ENCODE measurements around the gene ACSM2B.
"Not testable (repeated sequence)": the region's sequence is repeated elsewhere in the genome, so short reads cannot be mapped to it uniquely, and the experiment has no call there.

The ACSM2B gene

DNA sequence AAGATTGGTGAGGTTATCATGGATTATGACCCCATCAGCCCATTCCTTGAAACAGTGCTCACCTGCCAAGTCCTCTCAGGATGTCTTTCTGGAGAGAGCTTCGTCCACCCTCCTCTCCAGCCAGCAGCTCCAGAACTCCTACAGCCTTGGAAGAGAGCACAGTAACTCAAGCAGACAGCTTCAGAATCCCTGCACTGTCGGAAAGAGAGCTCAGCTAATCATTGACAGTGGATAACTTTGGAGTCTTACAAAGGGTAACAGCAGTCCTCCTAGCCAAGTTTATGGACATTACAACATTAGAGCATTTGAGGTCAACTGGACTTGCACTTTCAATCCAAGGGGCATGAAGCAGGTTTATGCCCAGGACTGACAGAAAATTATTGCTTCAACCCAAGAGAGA is at the start of gene ACSM2B:
Gene ACSM2B, minus strand, starts transcription at position 223 of the 400 bp plus-strand sequence. CDS start 11,522 bp downstream, outside the sequence.
- not testable (repeated sequence) for FAIRE-seq

DNA sequence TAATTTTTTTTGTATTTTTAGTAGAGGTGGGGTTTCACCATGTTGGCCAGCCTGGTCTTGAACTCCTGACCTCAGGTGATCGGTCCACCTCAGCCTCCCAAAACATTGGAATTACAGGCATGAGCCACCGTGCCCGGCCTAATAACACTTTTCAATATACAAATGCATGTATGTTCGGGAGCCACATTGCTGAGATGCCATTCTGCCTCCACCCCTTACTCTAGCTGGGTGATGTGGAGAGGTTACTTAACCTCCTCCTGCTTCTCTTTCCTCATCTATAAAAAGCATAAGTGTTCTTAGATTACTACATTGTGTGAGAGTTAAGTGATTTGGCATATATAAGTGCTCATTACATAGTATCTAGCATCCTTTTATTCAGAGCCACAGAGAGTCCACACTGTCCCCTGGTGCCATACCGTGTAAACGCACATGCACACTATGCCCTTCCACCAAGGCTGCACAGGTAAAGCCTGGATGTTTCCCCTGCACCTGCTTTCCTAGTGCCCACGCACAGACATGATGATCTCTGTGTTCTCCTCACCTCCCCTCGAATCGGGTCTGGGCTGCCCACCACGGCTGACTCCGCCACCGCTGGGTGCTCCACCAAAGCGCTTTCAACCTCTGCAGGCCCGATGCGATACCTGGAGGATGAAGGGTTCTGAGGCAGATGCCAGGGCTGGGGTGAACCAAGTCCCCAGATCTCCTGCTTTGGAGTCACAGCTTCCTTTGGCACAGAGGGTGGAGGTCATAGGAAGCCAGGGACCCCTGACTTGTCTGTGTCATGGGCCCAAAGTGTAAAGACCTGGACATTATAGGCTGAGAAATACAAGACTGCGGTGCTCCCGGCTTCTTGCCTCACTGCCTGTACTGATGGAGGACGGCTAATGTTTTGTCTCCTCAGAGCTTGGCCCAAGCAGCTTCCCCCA is 49.0 kb upstream of the ACSM2B start:
- DNase-seq (ENCODE audit: insufficient read length, low spot score) (no peak), FAIRE-seq (no peak)

More for the DNA sequence above, at the start of gene ACSM2B:
- DNase-seq (ENCODE audit: insufficient read length, low spot score) = not testable (repeated sequence)

GRCh38 chr16:20624205-20624604 is 48.0 kb upstream of the ACSM2B start:
- FAIRE-seq = no peak

GRCh38 chr16:20622498-20622870 is 46.3 kb upstream of the ACSM2B start:
- DNase-seq (ENCODE audit: insufficient read length, low spot score) (no peak), FAIRE-seq (no peak)

More at GRCh38 chr16:20624205-20624604, 48.0 kb upstream of the ACSM2B start:
- no peak for DNase-seq (ENCODE audit: insufficient read length, low spot score)

DNA sequence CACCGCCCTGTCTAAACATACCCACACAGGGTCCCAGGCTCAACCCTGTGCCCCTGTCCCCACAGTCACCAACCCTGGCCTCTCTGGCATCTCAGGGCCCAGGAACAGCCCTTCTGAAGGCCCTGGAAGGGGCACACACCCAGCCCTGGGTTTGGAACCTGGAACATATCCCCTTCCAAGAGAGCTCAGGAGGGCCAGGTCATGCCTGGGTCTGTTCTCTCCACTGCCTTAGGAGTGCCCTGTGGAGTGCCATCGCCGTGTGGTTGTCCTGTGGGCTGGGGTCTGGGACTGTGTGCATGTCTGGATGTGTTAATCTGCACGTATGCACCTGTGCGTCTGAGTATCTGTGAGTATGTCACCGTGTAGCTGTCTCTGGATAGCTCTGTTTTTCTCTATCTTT is 45.2 kb upstream of the ACSM2B start:
- FAIRE-seq = no peak
- no peak for DNase-seq (ENCODE audit: insufficient read length, low spot score)

DNA sequence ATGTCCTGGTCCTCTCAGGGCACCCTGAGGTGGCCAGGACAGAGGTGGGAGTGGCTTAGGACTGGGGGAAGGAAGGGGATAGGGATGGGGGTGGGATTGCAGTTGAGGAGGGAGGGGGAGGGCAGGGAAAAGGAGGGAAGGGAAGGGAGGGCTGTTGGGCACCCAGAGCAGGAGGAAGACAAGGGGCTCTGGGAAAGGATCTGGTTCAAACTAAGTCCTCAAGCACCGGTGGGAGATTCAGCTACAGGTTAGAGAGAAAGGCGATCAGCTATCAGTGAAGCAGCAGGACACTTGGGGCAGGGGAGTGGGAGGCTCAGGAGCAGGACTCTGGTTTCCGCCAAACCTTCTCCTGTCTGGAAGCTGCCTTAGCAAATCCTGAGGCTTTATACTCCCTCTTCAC is 44.6 kb upstream of the ACSM2B start:
- DNase-seq (ENCODE audit: insufficient read length, low spot score) = no peak
- no peak for FAIRE-seq

DNA sequence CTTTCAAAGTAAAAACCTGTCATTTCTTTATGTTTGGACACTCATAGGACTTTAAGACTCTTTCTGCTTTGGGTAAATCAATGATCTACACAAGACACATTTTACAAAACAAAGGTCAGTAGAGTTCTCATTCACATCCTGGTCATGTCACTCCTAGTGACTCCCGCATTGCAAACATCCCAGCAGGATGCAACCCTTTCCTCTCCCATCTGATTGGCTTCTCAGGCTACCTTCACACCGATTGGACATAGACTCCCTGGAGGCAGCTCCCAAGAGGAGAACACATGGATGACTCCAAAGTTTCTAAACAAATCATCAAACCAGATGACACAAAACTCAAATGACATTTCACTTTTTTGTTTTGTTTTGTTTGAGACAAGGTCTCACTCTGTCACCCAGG is 43.8 kb upstream of the ACSM2B start:
- FAIRE-seq = no peak
- DNase-seq (ENCODE audit: insufficient read length, low spot score) = no peak

DNA sequence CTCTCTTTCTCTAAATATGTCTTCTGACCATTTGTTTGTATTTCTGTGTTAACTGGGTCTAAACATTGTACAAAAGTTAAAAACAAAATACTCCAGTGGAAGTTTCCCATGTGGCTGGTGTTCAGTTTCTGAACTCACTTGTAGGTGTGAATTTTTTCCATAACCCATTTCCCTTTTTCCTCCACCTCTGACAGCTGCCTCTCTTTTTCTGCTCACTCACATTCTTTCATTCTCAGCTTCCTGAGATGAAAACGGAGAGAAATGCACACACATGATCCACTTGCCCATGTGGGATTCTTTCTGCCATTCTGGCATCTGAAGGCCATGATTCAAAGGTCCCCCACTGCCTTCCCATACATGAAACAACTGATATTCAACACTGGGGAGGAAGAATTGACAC is 41.1 kb upstream of the ACSM2B start:
- FAIRE-seq (no peak), DNase-seq (ENCODE audit: insufficient read length, low spot score) (no peak)

- DNase-seq (ENCODE audit: insufficient read length, low spot score) (no peak), FAIRE-seq (no peak)
Measured at GRCh38 chr16:20614186-20615141, 38.3 kb upstream of the ACSM2B start.

- DNase-seq (ENCODE audit: insufficient read length, low spot score) = no peak
- no peak for FAIRE-seq
Measured at GRCh38 chr16:20613481-20614185, 37.5 kb upstream of the ACSM2B start.

DNA sequence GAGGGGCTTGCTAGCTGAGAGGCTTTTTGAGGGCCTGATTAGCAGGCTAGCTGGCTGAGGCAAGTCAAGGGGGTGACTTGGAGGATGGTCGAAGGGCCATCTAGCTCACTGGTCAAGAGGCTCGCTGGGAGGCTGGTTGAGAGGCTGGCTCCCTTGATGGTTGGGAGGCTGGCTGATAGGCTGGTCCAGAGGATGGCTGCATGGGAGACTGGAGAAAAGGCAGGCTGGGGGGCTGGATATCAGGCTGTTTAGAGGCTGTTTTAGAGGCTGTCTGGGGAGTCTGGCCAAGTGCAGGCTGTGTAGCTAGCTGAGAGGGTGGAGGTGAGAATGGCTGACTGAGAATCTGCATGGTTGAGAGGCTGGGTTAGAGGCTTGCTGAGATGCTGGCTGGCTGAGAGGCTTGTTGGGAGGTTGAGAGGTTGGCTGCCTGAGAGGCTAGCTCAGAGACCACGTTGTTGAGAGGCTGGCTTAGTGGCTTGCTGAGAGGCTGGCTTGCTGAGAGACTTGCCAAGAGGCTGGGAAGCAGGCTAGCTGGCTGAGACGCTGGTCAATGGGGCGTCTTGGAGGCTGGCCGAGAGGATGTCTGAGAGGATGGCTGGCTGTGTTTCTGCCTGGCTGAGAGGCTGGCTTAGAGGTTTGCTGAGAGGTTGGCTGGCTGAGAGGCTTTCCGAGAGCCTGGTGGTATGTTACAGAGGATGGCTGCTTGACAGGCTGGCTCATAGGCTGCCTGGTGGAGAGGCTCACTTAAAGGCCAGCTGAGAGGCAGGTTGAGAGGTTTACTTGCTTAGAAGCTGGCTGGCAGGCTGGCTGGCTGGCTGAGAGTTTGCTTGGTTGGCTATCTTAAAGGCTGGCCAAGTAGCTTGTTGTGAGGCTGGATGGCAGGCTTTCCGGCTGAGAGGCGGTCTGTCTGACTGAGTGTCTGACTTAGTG is 36.6 kb upstream of the ACSM2B start:
- DNase-seq (ENCODE audit: insufficient read length, low spot score) (no peak), FAIRE-seq (no peak)

- DNase-seq (ENCODE audit: insufficient read length, low spot score) (no peak), FAIRE-seq (no peak)
Measured at GRCh38 chr16:20611975-20612481, 35.9 kb upstream of the ACSM2B start.

- no peak for FAIRE-seq
- no peak for DNase-seq (ENCODE audit: insufficient read length, low spot score)
Measured at GRCh38 chr16:20611350-20611902, 35.3 kb upstream of the ACSM2B start.

DNA sequence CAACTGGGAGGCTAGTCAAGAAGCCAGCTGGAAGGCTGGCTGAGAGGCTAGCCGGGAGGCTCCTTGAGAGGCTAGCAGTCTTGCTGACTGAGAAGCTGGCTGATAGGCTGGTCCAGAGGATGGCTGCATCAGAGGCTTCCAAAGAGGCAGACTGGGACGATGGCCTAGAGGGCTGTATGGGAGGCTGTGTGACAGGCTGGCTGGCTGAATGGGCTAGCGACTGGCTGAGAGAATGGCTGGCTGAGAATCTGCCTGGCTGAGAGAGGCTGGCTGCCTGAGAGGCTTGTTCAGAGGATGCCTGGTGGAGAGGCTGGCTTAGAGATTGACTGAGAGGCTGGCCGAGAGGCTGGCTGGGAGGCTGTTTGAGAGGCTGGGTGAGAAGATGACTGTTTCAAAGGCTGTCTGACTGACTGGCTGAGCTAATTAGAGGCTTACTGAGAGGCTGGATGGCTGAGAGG is 34.8 kb upstream of the ACSM2B start:
- no peak for DNase-seq (ENCODE audit: insufficient read length, low spot score)
- FAIRE-seq = no peak

GRCh38 chr16:20610211-20610891 is 34.2 kb upstream of the ACSM2B start:
- no peak for DNase-seq (ENCODE audit: insufficient read length, low spot score)

GRCh38 chr16:20602205-20602604 is 26.0 kb upstream of the ACSM2B start:
- FAIRE-seq; DNase-seq (ENCODE audit: insufficient read length, low spot score): not testable (repeated sequence)

More at GRCh38 chr16:20610211-20610891, 34.2 kb upstream of the ACSM2B start:
- no peak for FAIRE-seq

DNA sequence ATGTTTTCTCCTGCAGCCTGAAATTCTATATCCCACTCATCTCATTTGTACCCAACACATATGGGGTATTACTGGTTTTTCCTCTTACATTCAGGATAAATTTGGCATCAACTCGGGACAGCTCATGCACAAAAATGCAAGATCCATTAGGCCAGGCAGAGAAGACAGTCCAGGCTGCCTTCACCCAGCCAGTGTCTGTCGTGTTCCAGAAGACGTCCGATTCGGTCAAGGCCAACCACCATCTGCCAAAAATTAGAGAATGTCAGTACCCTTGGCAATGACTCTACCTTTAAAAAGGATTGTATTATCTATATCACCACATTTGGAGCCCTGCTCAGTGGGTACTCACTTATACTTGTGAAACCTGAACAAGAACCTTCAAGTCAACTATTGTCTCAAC is 23.3 kb upstream of the ACSM2B start:
- FAIRE-seq; DNase-seq (ENCODE audit: insufficient read length, low spot score): not testable (repeated sequence)

- DNase-seq (ENCODE audit: insufficient read length, low spot score) (no peak), FAIRE-seq (no peak)
Measured at GRCh38 chr16:20598832-20599469, 22.8 kb upstream of the ACSM2B start.

Measured in HTR-8/SVneo (cell line).